PC-3 (cell line): Measurements from ENCODE around the gene ALKBH5. TPM values are rescaled to one million over a fixed set of nuclear protein-coding genes. Genes with fewer than 3 reads are reported as not detected.
A peak's percentile ranks its signal among the peaks of the same experiment; 100 is the strongest.

ENCODE experiments used
- ATAC-seq: fragments of 200-7000 bp; cut with Tn5 transposase; 2 replicates; pipeline ENCODE4 v1.9.1; 2020; ENCODE audit warnings: mild to moderate bottlenecking, moderate library complexity
- BruUV-seq: library from RNA; stranded (reverse); fragments of 400-500 nt; replicated peaks from 2 replicates; lab custom pipeline; 2021; lab: Mats Ljungman, UMichigan
- CTCF ChIA-PET: fragments of 300-600 bp; sonication (Branson Sonifier 250); formaldehyde crosslinking; loops from one replicate; lab custom pipeline; 2022; ENCODE audit warnings: antibody characterized with exemption; lab: Charles Lee
- POLR2A ChIA-PET: fragments of 300-600 bp; sonication (Branson Sonifier 250); formaldehyde crosslinking; loops from one replicate; lab custom pipeline; 2022; ENCODE audit warnings: antibody characterized with exemption; ENCODE audit not compliant: unreplicated experiment; lab: Charles Lee
- DNase-seq: peaks from one replicate; pipeline ENCODE4 v3.0.0-alpha.2; 2015
- H2AFZ ChIP-seq: fragments of 300-600 bp; sonication (generic); 2 replicates; pipeline ENCODE4 v1.6.0; 2016; ENCODE audit warnings: antibody characterized with exemption, low read length
- H3F3A ChIP-seq: fragments of 300-600 bp; sonication (generic); one replicate; pipeline ENCODE4 v1.6.0; 2017; ENCODE audit warnings: antibody characterized with exemption, low read length, control low read depth, mild to moderate bottlenecking; ENCODE audit not compliant: unreplicated experiment
- H3K27ac ChIP-seq: fragments of 300-600 bp; sonication (generic); 2 replicates; pipeline ENCODE4 v1.5.1; 2016; ENCODE audit warnings: mild to moderate bottlenecking, low read length
- H3K27me3 ChIP-seq: fragments of 300-600 bp; sonication (generic); 2 replicates; pipeline ENCODE4 v1.6.1; 2016; ENCODE audit warnings: low read length, mixed read lengths
- H3K36me3 ChIP-seq: fragments of 300-600 bp; sonication (generic); 2 replicates; pipeline ENCODE4 v1.6.1; 2016; ENCODE audit warnings: low read depth, mixed run types, low read length, mixed read lengths
- H3K4me1 ChIP-seq: fragments of 300-600 bp; sonication (generic); 2 replicates; pipeline ENCODE4 v1.5.1; 2016; ENCODE audit warnings: low read length; ENCODE audit not compliant: insufficient read depth
- H3K4me2 ChIP-seq: fragments of 300-600 bp; sonication (generic); 2 replicates; pipeline ENCODE4 v1.6.0; 2016; ENCODE audit warnings: low read length
- H3K4me3 ChIP-seq: fragments of 300-600 bp; sonication (generic); 2 replicates; pipeline ENCODE4 v1.5.1; 2016; ENCODE audit warnings: mild to moderate bottlenecking, low read length, mixed read lengths
- H3K79me2 ChIP-seq: fragments of 300-600 bp; sonication (generic); 2 replicates; pipeline ENCODE4 v1.6.1; 2017; ENCODE audit warnings: low read length, mixed read lengths
- H3K9ac ChIP-seq: fragments of 300-600 bp; sonication (generic); 2 replicates; pipeline ENCODE4 v1.6.0; 2016; ENCODE audit warnings: mild to moderate bottlenecking, low read length
- H3K9me2 ChIP-seq: fragments of 300-600 bp; sonication (generic); replicated peaks from 2 replicates; pipeline ENCODE4 v1.6.1; 2016; ENCODE audit warnings: mixed run types, low read length, mixed read lengths
- H3K9me3 ChIP-seq: fragments of 300-600 bp; sonication (generic); 2 replicates; pipeline ENCODE4 v1.6.1; 2016; ENCODE audit warnings: low read length, mixed read lengths
- H4K20me1 ChIP-seq: fragments of 300-600 bp; sonication (generic); 2 replicates; pipeline ENCODE4 v1.6.1; 2016; ENCODE audit warnings: low read length, mixed read lengths
- EZH2 ChIP-seq: fragments of 300-600 bp; sonication (generic); IDR thresholded peaks from one replicate; pipeline ENCODE4 v1.6.1; 2017; ENCODE audit warnings: antibody characterized with exemption, mild to moderate bottlenecking, low read length; ENCODE audit not compliant: unreplicated experiment
- EZH2phosphoT487 ChIP-seq: fragments of 300-600 bp; sonication (generic); IDR thresholded peaks from 2 replicates; pipeline ENCODE4 v1.6.1; 2018; ENCODE audit warnings: mild to moderate bottlenecking, antibody characterized with exemption, low read length, borderline replicate concordance
- intact Hi-C: fragments of 100-400 bp; cut with micrococcal nuclease; formaldehyde crosslinking; loops from 2 replicates; pipeline ENCODE4 v1.9.0; 2023
- total RNA-seq: library from RNA; depleted of rRNA; stranded (reverse); fragments of >200 nt; gene quantifications from 2 replicates; pipeline ENCODE4 v1.2.3, GENCODE V29; 2014
- TF ChIP-seq, protein P1 (sequence below): fragments of 300-600 bp; sonication (generic); conservative IDR thresholded peaks from 2 replicates; pipeline ENCODE4 v1.5.1; 2017; ENCODE audit warnings: antibody characterized with exemption, low read depth, mild to moderate bottlenecking, low read length

Gene ALKBH5
- total RNA-seq, 1 experiment from 2014 or later, result 207 TPM

- peaks cover 8% of the 10 kb centered on the region for H3K4me1 ChIP-seq
- H3K9me3 ChIP-seq, result no peaks in the 10 kb centered on the region
- intact Hi-C loops, result no loop called here
- H3K9ac ChIP-seq, result no peak overlapping the region
- ATAC-seq, result peak; percentile 83
- H3F3A ChIP-seq, result no peaks in the 10 kb centered on the region
- H3K36me3 ChIP-seq, result no peaks in the 10 kb centered on the region
- H3K9me2 ChIP-seq, result no peaks in the 10 kb centered on the region
- no peaks in the 10 kb centered on the region for H3K79me2 ChIP-seq
- CTCF ChIA-PET, result interaction anchor here (0.6 kb wide), 1 partner anchor 742 kb away, joined by 4 read pairs; no protein-coding TSS in a partner anchor
- POLR2A ChIA-PET, result no interaction called here
- TF ChIP-seq, protein P1, sequence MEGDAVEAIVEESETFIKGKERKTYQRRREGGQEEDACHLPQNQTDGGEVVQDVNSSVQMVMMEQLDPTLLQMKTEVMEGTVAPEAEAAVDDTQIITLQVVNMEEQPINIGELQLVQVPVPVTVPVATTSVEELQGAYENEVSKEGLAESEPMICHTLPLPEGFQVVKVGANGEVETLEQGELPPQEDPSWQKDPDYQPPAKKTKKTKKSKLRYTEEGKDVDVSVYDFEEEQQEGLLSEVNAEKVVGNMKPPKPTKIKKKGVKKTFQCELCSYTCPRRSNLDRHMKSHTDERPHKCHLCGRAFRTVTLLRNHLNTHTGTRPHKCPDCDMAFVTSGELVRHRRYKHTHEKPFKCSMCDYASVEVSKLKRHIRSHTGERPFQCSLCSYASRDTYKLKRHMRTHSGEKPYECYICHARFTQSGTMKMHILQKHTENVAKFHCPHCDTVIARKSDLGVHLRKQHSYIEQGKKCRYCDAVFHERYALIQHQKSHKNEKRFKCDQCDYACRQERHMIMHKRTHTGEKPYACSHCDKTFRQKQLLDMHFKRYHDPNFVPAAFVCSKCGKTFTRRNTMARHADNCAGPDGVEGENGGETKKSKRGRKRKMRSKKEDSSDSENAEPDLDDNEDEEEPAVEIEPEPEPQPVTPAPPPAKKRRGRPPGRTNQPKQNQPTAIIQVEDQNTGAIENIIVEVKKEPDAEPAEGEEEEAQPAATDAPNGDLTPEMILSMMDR, result peak; percentile 91
- no peak for TF ChIP-seq EZH2phosphoT487
- H4K20me1 ChIP-seq, result no peaks in the 10 kb centered on the region
- no peaks in the 10 kb centered on the region for H3K27me3 ChIP-seq
- no peak overlapping the region for H2AFZ ChIP-seq
- H3K4me2 ChIP-seq, result no peak overlapping the region
- H3K27ac ChIP-seq, result no peak overlapping the region
- peak; percentile 84 for DNase-seq
- no TSS peak for BruUV-seq
- no peak overlapping the region for H3K4me3 ChIP-seq
These were observed 33.9 kb downstream of the ALKBH5 start for GRCh38 chr17:18217412-18218015.

DNA sequence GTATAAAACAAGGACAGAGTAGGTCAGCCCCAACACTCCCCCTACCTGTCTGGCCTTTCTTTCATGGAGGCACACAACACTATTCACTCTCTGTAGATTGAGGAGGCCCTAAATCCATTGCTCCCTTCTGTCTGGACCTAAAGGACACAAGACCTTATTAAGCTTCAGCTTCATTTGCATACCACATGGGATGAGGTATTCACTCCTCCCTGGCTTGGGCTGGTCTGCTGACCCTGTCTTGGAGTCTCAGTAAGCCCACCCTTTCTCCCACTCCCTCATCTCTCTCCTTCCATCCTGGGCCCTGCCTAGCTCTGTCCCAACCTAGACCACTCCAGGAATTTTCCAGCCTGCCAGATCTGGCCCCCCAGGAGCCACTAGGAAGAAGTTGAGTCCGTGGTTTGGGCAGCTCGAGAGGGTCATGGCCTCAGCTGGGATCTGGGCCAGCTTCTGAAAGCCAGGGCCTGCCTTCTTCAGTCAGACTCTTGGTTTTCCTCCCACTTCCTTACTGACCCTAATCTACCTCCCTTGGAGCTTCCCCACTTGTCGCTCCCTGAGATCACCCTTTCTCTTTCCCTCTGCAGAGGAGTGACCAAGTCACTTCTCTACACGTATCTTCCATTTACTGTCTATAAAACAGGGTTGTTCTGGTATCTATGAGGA is 35.3 kb downstream of the ALKBH5 start:
- H3K36me3 ChIP-seq, result no peaks in the 10 kb centered on the region
- no peaks in the 10 kb centered on the region for H3K79me2 ChIP-seq
- H3K4me1 ChIP-seq, result peaks cover 8% of the 10 kb centered on the region
- no peak overlapping the region for H3K4me2 ChIP-seq
- H3K9me2 ChIP-seq, result no peaks in the 10 kb centered on the region
- no TSS peak for BruUV-seq
- CTCF ChIA-PET, result no interaction called here
- no peaks in the 10 kb centered on the region for H3K27me3 ChIP-seq
- no peaks in the 10 kb centered on the region for H3K9me3 ChIP-seq
- no peak overlapping the region for H3K4me3 ChIP-seq
- TF ChIP-seq EZH2phosphoT487, result no peak
- TF ChIP-seq, protein P1, result no peak
- TF ChIP-seq EZH2, result no peak
- no peaks in the 10 kb centered on the region for H3F3A ChIP-seq
- intact Hi-C loops, result no loop called here
- H3K9ac ChIP-seq, result no peak overlapping the region
- ATAC-seq (no peak), DNase-seq (no peak)
- POLR2A ChIA-PET, result no interaction called here
- H4K20me1 ChIP-seq, result no peaks in the 10 kb centered on the region
- no peak overlapping the region for H3K27ac ChIP-seq
- H2AFZ ChIP-seq, result no peak overlapping the region

DNA sequence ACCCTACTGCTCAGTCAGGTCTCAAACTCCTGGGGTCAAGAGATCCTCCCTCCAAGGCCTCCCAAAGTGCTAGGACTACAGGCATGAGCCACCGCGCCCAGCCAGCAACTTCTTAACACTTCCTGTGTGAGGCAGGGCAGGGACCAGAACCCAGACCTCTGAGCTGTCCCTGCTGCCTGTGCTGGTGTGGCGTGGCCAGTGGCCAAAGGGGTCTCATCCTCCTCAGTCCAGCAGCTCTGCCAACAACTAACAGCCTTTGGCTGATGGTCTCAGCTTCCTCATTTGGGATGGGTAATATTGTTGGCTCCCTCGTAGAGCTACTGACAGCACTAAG is 40.4 kb downstream of the ALKBH5 start:
- H3K4me3 ChIP-seq, result no peak overlapping the region
- intact Hi-C loops, result no loop called here
- no peaks in the 10 kb centered on the region for H3K9me3 ChIP-seq
- no peak overlapping the region for H3K9ac ChIP-seq
- no peaks in the 10 kb centered on the region for H3K36me3 ChIP-seq
- TF ChIP-seq EZH2phosphoT487 (no peak), EZH2 (no peak)
- TF ChIP-seq, protein P1, result no peak
- H3F3A ChIP-seq, result no peaks in the 10 kb centered on the region
- BruUV-seq, result no TSS peak
- H3K4me1 ChIP-seq, result peaks cover 20% of the 10 kb centered on the region
- ChIA-PET POLR2A (no interaction called here), CTCF (no interaction called here)
- H3K27ac ChIP-seq, result no peak overlapping the region
- H3K9me2 ChIP-seq, result no peaks in the 10 kb centered on the region
- ATAC-seq (no peak), DNase-seq (no peak)
- H3K4me2 ChIP-seq, result no peak overlapping the region
- peaks cover 33% of the 10 kb centered on the region for H3K79me2 ChIP-seq
- no peaks in the 10 kb centered on the region for H4K20me1 ChIP-seq
- no peak overlapping the region for H2AFZ ChIP-seq
- H3K27me3 ChIP-seq, result no peaks in the 10 kb centered on the region
